Stomach (tissue), 9 donors: ENCODE results near the gene IL20RB. TPM values are rescaled to one million over a fixed set of nuclear protein-coding genes. Genes with fewer than 3 reads are reported as not detected.
A peak's percentile ranks its signal among the peaks of the same experiment; 100 is the strongest.

Experiments used
- DNase-seq, 2 donors: peaks; one replicate each; pipeline versions ENCODE4 v3.0.0 to v3.0.0-alpha.2; 2013 to 2019
- H3K27ac ChIP-seq, 5 donors: fragments of 200-600 bp in 4 of 5; sonication (generic) in 4 of 5; one replicate each; pipeline ENCODE4 v1.5.1; 2013 to 2019; ENCODE audit warnings: mild to moderate bottlenecking in 1 of 5, moderate library complexity in 1 of 5
- H3K27me3 ChIP-seq, 3 donors: fragments of 200-600 bp; sonication (generic); one replicate each; pipeline ENCODE4 v1.5.1; 2017 to 2019; ENCODE audit warnings: mixed run types in 1 of 3
- H3K36me3 ChIP-seq, 4 donors: fragments of 200-600 bp; sonication (generic); 1 replicate in 3 of 4; 2 replicates in 1 of 4; pipeline ENCODE4 v1.5.1; 2016 to 2019
- H3K4me1 ChIP-seq, 4 donors: fragments of 200-600 bp; sonication (generic); one replicate each; pipeline ENCODE4 v1.5.1; 2016 to 2019
- H3K4me3 ChIP-seq, 4 donors: fragments of 200-600 bp; sonication (generic) in 3 of 4; one replicate each; pipeline ENCODE4 v1.5.1; 2016 to 2019; ENCODE audit warnings: mild to moderate bottlenecking in 1 of 4
- H3K9me3 ChIP-seq, 4 donors: fragments of 200-600 bp; sonication (generic); one replicate each; pipeline ENCODE4 v1.5.1; 2016 to 2019
- EP300 ChIP-seq: sonication (generic); formaldehyde crosslinking; IDR thresholded peaks from one replicate; pipeline ENCODE4 v1.6.1; 2017; ENCODE audit warnings: antibody characterized with exemption
- POLR2A ChIP-seq, 4 donors: fragments of 450-650 bp; IDR thresholded peaks; one replicate each; pipeline ENCODE4 v1.6.1; 2016; ENCODE audit warnings: antibody characterized with exemption in 4 of 4, control low read depth in 2 of 4, mild to moderate bottlenecking in 1 of 4, moderate library complexity in 1 of 4
- POLR2AphosphoS5 ChIP-seq, 3 donors: sonication (generic); formaldehyde crosslinking; IDR thresholded peaks; one replicate each; pipeline ENCODE4 v1.6.1; 2016; ENCODE audit warnings: antibody characterized with exemption in 3 of 3
- WGBS, 5 donors: extraction: QIAGEN DNeasy Blood & Tissue Kit in 3 of 5; methylation state at CpG; one replicate each; pipeline versions ENCODE4 v1.1.5 to v1.1.7; 2013 to 2018; 5-methylcytosine and 5-hydroxymethylcytosine counted together
- intact Hi-C: fragments of 100-400 bp; cut with DNase I; formaldehyde crosslinking; loops from one replicate; pipeline ENCODE4 v1.15.1; 2023; ENCODE audit warnings: low total_unique reads
- polyA plus RNA-seq, 3 donors: library from polyadenylated mRNA; stranded (reverse); fragments of 200-250 nt; gene quantifications; one replicate each; pipeline ENCODE4 v1.2.3, GENCODE V29; 2013
- total RNA-seq, 5 donors: library from RNA; depleted of rRNA; stranded (reverse); fragments of >200 nt; gene quantifications; one replicate each; pipeline versions ENCODE4 v1.1.0 to v1.2.3, GENCODE V29; 2014 to 2016
- TF ChIP-seq, protein P1 (sequence below), 7 experiments: fragments of 450-650 bp in 4 of 7; fragments of 200-600 bp in 3 of 7; sonication (generic) in 3 of 7; IDR thresholded peaks; one replicate each; pipeline ENCODE4 v1.5.1; 2016 to 2019; ENCODE audit warnings: antibody characterized with exemption in 7 of 7, control low read depth in 2 of 7, mild to moderate bottlenecking in 1 of 7
- donor health status: healthy with polysubstance abuse.
- donor health status: Bipolar disorder and iron deficiency.
- donor health status: healthy.

IL20RB gene
- total and polyA plus RNA-seq, 8 donors: 0.46 to 37.3 (median 1.3) TPM; not detected in 3

DNA sequence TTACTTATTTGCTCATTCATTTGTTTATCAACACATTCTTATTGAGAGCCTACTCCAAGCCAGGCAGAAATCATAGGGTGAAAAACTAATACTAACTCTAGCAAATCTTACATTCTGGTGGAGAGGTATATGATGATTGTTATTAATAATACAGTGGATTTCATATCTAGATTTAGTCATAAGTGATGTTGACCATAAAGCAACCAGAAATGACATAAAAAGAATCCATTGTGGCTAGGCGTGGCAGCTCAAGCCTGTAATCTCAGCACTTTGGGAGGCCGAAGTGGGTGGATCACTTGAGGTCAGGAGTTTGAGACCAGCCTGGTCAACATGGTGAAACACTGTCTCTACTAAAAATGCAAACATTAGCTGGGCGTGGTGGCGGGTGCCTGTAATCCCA is 26.2 kb upstream of the IL20RB start:
- Histone ChIP-seq H3K27me3 (no peaks in the 10 kb centered on the region), H3K4me1 (peaks cover 0 to 42% (median 23%) of the 10 kb centered on the region in 4 donors), H3K27ac (peak overlapping the region in 2 of 5 donors; percentile 24 to 53), H3K36me3 (peaks cover 0 to 27% (median 12%) of the 10 kb centered on the region in 4 donors), H3K4me3 (peak overlapping the region in 2 of 4 donors; percentile 8 to 20), H3K9me3 (no peaks in the 10 kb centered on the region)
- WGBS, 5 donors: 73 to 90% (median 82%) methylated on average over 4 of the region's 4 CpGs
- TF ChIP-seq POLR2AphosphoS5 (IDR thresholded peaks at IDR 0.05) (no peak), EP300 (no peak), POLR2A (IDR thresholded peaks at IDR 0.05) (no peak)
- TF ChIP-seq, protein P1, sequence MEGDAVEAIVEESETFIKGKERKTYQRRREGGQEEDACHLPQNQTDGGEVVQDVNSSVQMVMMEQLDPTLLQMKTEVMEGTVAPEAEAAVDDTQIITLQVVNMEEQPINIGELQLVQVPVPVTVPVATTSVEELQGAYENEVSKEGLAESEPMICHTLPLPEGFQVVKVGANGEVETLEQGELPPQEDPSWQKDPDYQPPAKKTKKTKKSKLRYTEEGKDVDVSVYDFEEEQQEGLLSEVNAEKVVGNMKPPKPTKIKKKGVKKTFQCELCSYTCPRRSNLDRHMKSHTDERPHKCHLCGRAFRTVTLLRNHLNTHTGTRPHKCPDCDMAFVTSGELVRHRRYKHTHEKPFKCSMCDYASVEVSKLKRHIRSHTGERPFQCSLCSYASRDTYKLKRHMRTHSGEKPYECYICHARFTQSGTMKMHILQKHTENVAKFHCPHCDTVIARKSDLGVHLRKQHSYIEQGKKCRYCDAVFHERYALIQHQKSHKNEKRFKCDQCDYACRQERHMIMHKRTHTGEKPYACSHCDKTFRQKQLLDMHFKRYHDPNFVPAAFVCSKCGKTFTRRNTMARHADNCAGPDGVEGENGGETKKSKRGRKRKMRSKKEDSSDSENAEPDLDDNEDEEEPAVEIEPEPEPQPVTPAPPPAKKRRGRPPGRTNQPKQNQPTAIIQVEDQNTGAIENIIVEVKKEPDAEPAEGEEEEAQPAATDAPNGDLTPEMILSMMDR (IDR thresholded peaks at IDR 0.05): no peak
- DNase-seq: no peak
- intact Hi-C loops: no loop called here

DNA sequence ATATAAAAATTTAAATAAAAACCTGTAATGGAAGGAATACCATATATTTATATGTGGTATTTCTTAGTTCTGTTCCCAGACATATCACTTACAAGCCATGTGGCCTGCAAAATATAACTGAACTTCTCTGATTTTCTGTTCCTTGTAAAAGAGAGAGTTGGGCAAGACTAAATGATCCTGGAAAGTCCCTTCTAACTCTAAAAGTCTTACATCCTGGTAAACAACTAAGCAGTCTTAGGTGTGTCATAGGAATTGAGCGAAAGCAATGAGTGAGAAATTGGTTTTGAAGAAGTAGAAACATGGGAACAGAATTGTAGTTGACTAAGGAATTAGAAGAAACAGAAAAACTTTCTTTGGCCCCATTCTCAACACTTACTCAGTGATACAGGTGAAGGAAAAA is 25.3 kb upstream of the IL20RB start:
- H3K4me1 ChIP-seq: peaks cover 0 to 44% (median 23%) of the 10 kb centered on the region in 4 donors
- 62 to 83% (median 74%) methylated on average over 1 of the region's 1 CpG for WGBS, 5 donors
- intact Hi-C loops: no loop called here

DNA sequence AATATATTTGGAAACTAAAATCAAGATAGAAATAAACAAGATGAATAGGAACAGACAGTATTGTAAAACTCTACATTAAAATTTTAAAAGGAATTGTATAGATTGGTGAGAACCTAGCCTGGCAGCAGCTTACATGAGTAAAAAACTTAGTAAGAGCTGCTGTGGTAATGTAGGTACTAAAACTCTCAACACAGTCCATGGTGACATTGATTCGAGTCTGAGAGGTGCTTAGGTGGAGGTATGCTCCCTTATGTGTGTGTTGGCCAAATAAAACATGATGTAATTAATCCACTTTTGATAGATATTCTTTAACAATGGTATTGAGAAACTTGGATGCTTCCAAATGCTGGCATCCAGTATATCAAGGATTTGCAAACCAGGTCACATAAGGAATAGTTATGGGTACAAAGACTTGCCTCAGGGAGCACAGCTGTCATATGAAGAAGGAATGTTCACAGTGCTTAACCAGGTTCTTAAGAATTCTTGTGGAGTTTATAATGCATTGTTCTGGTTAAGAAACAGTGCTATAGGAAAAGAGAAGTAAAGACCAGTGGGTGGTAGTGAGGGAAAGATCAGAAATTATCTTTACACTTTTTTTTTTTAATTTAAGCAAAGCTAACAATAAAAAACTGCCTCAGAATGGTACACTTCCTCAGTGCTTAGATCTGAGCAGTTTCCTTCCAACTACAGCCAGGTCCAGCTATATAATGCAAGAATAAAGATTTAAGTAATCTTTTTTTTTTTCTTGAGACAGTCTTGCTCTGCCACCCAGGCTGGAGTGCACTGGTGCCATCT is 24.6 kb upstream of the IL20RB start:
- H3K4me3 ChIP-seq: no peak overlapping the region
- no peak for DNase-seq
- 58 to 76% (median 64%) methylated on average over 1 of the region's 1 CpG for WGBS, 5 donors
- intact Hi-C loops: no loop called here
- TF ChIP-seq POLR2A (IDR thresholded peaks at IDR 0.05) (no peak), EP300 (no peak)
- H3K27ac ChIP-seq: peak overlapping the region in 1 of 5 donors; percentile 22
- H3K9me3 ChIP-seq: no peaks in the 10 kb centered on the region
- peaks cover 0 to 50% (median 25%) of the 10 kb centered on the region in 4 donors for H3K4me1 ChIP-seq
- H3K27me3 ChIP-seq: no peaks in the 10 kb centered on the region
- peaks cover 0 to 21% (median 10%) of the 10 kb centered on the region in 4 donors for H3K36me3 ChIP-seq

More for the DNA sequence above, 25.3 kb upstream of the IL20RB start:
- no peak for DNase-seq
- no peak overlapping the region for H3K27ac ChIP-seq
- no peaks in the 10 kb centered on the region for H3K27me3 ChIP-seq
- no peaks in the 10 kb centered on the region for H3K9me3 ChIP-seq
- peaks cover 0 to 27% (median 12%) of the 10 kb centered on the region in 4 donors for H3K36me3 ChIP-seq
- peak overlapping the region in 1 of 4 donors; percentile 8 for H3K4me3 ChIP-seq
- TF ChIP-seq POLR2A (IDR thresholded peaks at IDR 0.05) (no peak), EP300 (no peak), POLR2AphosphoS5 (IDR thresholded peaks at IDR 0.05) (no peak)
- TF ChIP-seq, protein P1 (IDR thresholded peaks at IDR 0.05): no peak

DNA sequence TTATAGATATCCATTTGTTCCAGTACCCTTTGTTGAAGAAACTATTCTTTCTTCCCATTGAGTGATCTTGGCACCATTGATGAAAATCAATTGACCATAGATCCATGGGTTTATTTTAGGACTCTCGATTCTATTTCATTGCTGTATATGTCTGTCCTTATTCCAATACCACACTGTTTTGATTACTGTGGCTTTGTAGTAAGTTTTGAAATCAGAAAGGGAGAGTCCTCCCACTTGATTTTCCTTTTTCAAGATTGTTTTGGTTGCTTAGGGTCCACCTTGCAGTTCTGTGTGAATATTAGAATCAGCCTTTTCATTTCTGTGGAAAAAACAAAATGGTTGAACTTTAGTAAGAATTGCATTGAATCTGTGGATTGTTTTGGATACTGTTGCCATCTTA is 20.6 kb upstream of the IL20RB start:
- H3K36me3 ChIP-seq: peaks cover 0 to 15% (median 6%) of the 10 kb centered on the region in 4 donors
- H3K4me3 ChIP-seq: no peak overlapping the region
- H3K9me3 ChIP-seq: no peaks in the 10 kb centered on the region
- H3K4me1 ChIP-seq: peaks cover 0 to 42% (median 16%) of the 10 kb centered on the region in 4 donors
- no peak for DNase-seq
- no peaks in the 10 kb centered on the region for H3K27me3 ChIP-seq
- no peak overlapping the region for H3K27ac ChIP-seq
- WGBS, 5 donors: 96 to 100% (median 98%) methylated on average over 1 of the region's 1 CpG
- no peak for TF ChIP-seq EP300
- no peak for TF ChIP-seq POLR2A (IDR thresholded peaks at IDR 0.05)
- no peak for TF ChIP-seq POLR2AphosphoS5 (IDR thresholded peaks at IDR 0.05)
- TF ChIP-seq, protein P1 (IDR thresholded peaks at IDR 0.05): no peak
- intact Hi-C loops: no loop called here

DNA sequence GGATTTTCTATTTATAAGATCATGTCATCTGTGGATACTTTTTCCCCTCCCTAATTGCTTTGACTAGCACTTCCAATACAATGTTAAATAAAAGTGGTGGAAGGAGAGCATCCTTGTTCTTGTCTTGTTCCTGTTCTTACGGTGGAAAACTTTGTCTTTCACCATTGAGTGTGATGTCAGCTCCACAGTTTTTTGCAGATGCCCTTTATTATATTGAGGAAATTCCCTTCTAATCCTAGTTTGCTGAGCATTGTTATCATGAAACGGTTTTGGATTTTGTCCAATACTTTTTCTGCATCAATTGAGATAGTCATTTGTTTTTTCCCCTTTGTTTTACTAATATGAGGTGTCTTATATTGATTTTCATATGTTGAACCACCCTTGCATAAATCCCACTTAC is 19.9 kb upstream of the IL20RB start:
- H3K27me3 ChIP-seq: no peaks in the 10 kb centered on the region
- DNase-seq: no peak
- WGBS, 5 donors: 38 to 46% (median 45%) methylated on average over 2 of the region's 2 CpGs
- no peak overlapping the region for H3K4me3 ChIP-seq
- TF ChIP-seq POLR2A (IDR thresholded peaks at IDR 0.05): no peak
- intact Hi-C loops: no loop called here
- H3K4me1 ChIP-seq: peaks cover 6 to 42% (median 20%) of the 10 kb centered on the region in 4 donors
- peak overlapping the region in 1 of 5 donors; percentile 7 for H3K27ac ChIP-seq
- H3K9me3 ChIP-seq: no peaks in the 10 kb centered on the region
- H3K36me3 ChIP-seq: peaks cover 0 to 15% (median 6%) of the 10 kb centered on the region in 4 donors
